K562 (cell line): ENCODE results near the gene INSR. TPM values are rescaled to one million over a fixed set of nuclear protein-coding genes. Genes with fewer than 3 reads are reported as not detected.
A peak's percentile ranks its signal among the peaks of the same experiment; 100 is the strongest.

Experiments used
- CBX2 ChIP-seq: fragments of 200-600 bp; sonication (generic); IDR thresholded peaks from one replicate; pipeline ENCODE4 v1.6.1; 2012; ENCODE audit warnings: mild to moderate bottlenecking, low read length, inconsistent platforms; ENCODE audit not compliant: insufficient read depth, poor library complexity, severe bottlenecking
- COPS2 ChIP-seq: fragments of 450-650 bp; conservative IDR thresholded peaks from 2 replicates; pipeline ENCODE4 v1.6.1; 2016; ENCODE audit warnings: mild to moderate bottlenecking, moderate library complexity
- DACH1 ChIP-seq: fragments of 450-650 bp; IDR thresholded peaks from 2 replicates; pipeline ENCODE4 v1.6.1; 2018; ENCODE audit not compliant: partially characterized antibody
- ETV6 ChIP-seq, 3 experiments: fragments of 150-350 bp in 1 of 3; sonication (generic) in 1 of 3; formaldehyde crosslinking in 1 of 3; IDR thresholded peaks; 2 replicates each; pipeline versions ENCODE4 v1.6.1 to v1.8.0; 2014 to 2022; ENCODE audit warnings: borderline replicate concordance in 2 of 3, low read depth in 2 of 3, antibody characterized with exemption in 1 of 3, low read length in 1 of 3, mild to moderate bottlenecking in 1 of 3, missing genetic modification reagents in 1 of 3
- HCFC1 ChIP-seq: IDR thresholded peaks from 2 replicates; pipeline ENCODE4 v1.6.1; 2012; ENCODE audit warnings: low read depth, low read length, improper control_type of control experiment
- IRF2 ChIP-seq: sonication (generic); formaldehyde crosslinking; IDR thresholded peaks from 2 replicates; pipeline ENCODE4 v1.8.1; 2022; ENCODE audit warnings: mild to moderate bottlenecking, missing genetic modification reagents
- MAFF ChIP-seq: IDR thresholded peaks from 2 replicates; pipeline ENCODE4 v1.6.1; 2012; ENCODE audit warnings: low read length, improper control_type of control experiment
- MTA1 ChIP-seq: fragments of 450-650 bp; IDR thresholded peaks from 2 replicates; pipeline ENCODE4 v1.6.1; 2017; ENCODE audit warnings: borderline replicate concordance
- MTA3 ChIP-seq: fragments of 450-650 bp; formaldehyde crosslinking; IDR thresholded peaks from 2 replicates; pipeline ENCODE4 v1.6.1; 2017; ENCODE audit warnings: mild to moderate bottlenecking, borderline replicate concordance
- MXI1 ChIP-seq: IDR thresholded peaks from 2 replicates; pipeline ENCODE4 v1.6.1; 2011; ENCODE audit warnings: low read depth, mild to moderate bottlenecking, improper control_type of control experiment, low read length
- PREB ChIP-seq: sonication (generic); formaldehyde crosslinking; IDR thresholded peaks from 2 replicates; pipeline ENCODE4 v1.8.1; 2023; ENCODE audit warnings: mild to moderate bottlenecking, missing genetic modification reagents
- PTRF ChIP-seq: fragments of 450-650 bp; IDR thresholded peaks from 2 replicates; pipeline ENCODE4 v1.6.1; 2016; ENCODE audit warnings: mild to moderate bottlenecking, missing genetic modification characterization, missing compliant biosample characterization
- PTTG1 ChIP-seq: fragments of 450-650 bp; IDR thresholded peaks from 2 replicates; pipeline ENCODE4 v1.6.1; 2016; ENCODE audit warnings: low read depth, mild to moderate bottlenecking, missing genetic modification characterization, missing compliant biosample characterization
- RBM22 ChIP-seq: fragments of 200-400 bp; formaldehyde crosslinking; IDR thresholded peaks from 2 replicates; pipeline ENCODE4 v1.6.1; 2018; ENCODE audit warnings: low read length, low read depth; ENCODE audit not compliant: poor library complexity, severe bottlenecking
- RBM39 ChIP-seq: fragments of 200-400 bp; formaldehyde crosslinking; optimal IDR thresholded peaks from 2 replicates; pipeline ENCODE3; 2018; ENCODE audit warnings: low read depth, low read length
- U2AF1 ChIP-seq: fragments of 200-400 bp; formaldehyde crosslinking; optimal IDR thresholded peaks from 2 replicates; pipeline ENCODE3; 2017; ENCODE audit warnings: mild to moderate bottlenecking, low read depth, low read length, moderate library complexity
- ZEB2 ChIP-seq: fragments of 450-650 bp; IDR thresholded peaks from 2 replicates; pipeline ENCODE4 v1.6.1; 2016
- ZFX ChIP-seq: sonication (generic); formaldehyde crosslinking; IDR thresholded peaks from 2 replicates; pipeline ENCODE4 v1.8.0; 2022; ENCODE audit warnings: mild to moderate bottlenecking, missing genetic modification reagents, moderate library complexity
- ZNF23 ChIP-seq: fragments of 250-450 bp; sonication (Bioruptor Pico); IDR thresholded peaks from 2 replicates; pipeline ENCODE4 v1.4.0; 2020; ENCODE audit warnings: mild to moderate bottlenecking
- ZNF316 ChIP-seq: fragments of 450-650 bp; IDR thresholded peaks from 2 replicates; pipeline ENCODE4 v1.6.1; 2016
- ZNF57 ChIP-seq: fragments of 450-650 bp; formaldehyde crosslinking; IDR thresholded peaks from 2 replicates; pipeline ENCODE4 v1.4.0; 2020; ENCODE audit warnings: mild to moderate bottlenecking, moderate library complexity
- ZNF583 ChIP-seq: fragments of 250-450 bp; sonication (Bioruptor Pico); IDR thresholded peaks from 2 replicates; pipeline ENCODE4 v1.4.0; 2020
- ZNF717 ChIP-seq: fragments of 250-450 bp; sonication (Bioruptor Pico); IDR thresholded peaks from 2 replicates; pipeline ENCODE4 v1.5.0; 2021
- ZNF75A ChIP-seq: fragments of 450-650 bp; formaldehyde crosslinking; IDR thresholded peaks from 2 replicates; pipeline ENCODE4 v1.4.0; 2020; ENCODE audit warnings: mild to moderate bottlenecking
- polyA plus RNA-seq, 8 experiments: library from polyadenylated mRNA; depleted of rRNA in 4 of 8; stranded (reverse) in 5 of 8; unstranded in 3 of 8; fragments of >200 nt; fragmentation: Nextera tagmentation in 2 of 8; fragmentation: Illumina TruSeq in 1 of 8; extraction: Ambion mirVana in 2 of 8; extraction: Trizol in 1 of 8; gene quantifications; 2 replicates each; pipeline versions ENCODE4 v1.2.1 to v1.2.3, GENCODE V29; 2011 to 2014; ENCODE audit warnings: inconsistent platforms in 1 of 8, missing spikeins in 1 of 8
- total RNA-seq, 7 experiments: library from RNA; depleted of rRNA in 6 of 7; stranded (reverse); fragments of >200 nt in 6 of 7; fragmentation: Illumina TruSeq in 2 of 7; extraction: Trizol in 2 of 7; gene quantifications; 2 replicates each; pipeline versions ENCODE4 v1.2.1 to v1.2.3, GENCODE V29; 2011 to 2021; ENCODE audit warnings: low replicate concordance in 1 of 7
- TF ChIP-seq, protein P1 (sequence below): sonication (generic); formaldehyde crosslinking; IDR thresholded peaks from 2 replicates; pipeline ENCODE4 v1.8.0; 2022; ENCODE audit warnings: missing genetic modification reagents, mild to moderate bottlenecking, borderline replicate concordance
- TF ChIP-seq, protein P2 (sequence below): fragments of 250-450 bp; sonication (Bioruptor Pico); IDR thresholded peaks from 2 replicates; pipeline ENCODE4 v1.5.0; 2020; ENCODE audit warnings: mild to moderate bottlenecking

Gene INSR
- total and polyA plus RNA-seq, 9 of the 15 experiments (the other 6 are each of a cell fraction or from before 2014, with no cell fraction given), result 0.04 to 0.88 (median 0.41) TPM

DNA sequence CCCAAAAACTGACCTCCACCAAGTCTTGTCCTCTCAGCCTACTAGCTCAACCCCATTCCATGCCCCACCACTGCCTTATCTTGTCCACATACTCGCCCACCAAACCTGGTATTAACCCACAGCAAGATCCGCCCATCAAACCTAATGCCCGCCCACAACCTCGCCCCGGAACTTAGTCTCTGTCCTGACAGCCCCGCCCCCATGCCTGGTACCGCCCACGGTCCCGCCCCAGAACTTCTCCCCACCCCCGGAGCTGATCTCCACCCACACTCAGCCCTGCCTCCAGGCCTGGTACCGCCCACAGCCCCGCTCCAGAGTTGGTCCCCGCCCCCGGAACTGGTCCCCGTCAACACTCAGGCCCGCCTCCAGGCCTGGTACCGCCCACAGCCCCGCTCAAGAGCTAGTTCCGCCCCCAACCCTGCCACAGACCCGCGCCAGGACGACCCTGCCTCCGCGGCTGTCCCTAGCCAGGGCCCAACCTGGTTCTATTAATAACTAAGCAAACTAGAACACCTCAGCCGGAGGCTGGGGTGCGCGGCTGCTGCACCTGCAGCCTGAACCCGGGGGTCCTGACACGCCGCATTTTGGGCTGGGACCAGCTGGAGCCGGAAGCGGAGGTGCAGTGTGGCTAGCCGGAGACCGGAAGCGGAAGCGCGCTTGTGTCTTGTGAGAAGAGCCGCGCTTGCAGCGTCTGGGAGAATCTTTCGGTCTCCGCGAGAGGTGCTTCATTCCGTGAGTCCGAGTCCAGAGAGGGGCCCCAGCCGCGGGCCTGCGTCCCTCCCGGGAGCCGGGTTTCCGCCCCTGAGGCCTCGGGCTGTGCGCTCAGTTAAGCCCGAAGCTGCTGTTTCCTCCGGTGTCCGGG lies 224.9 kb downstream of the INSR start, which contains the start of gene ZNF557 (continued):
- no peak for TF ChIP-seq COPS2
- TF ChIP-seq, protein P1, sequence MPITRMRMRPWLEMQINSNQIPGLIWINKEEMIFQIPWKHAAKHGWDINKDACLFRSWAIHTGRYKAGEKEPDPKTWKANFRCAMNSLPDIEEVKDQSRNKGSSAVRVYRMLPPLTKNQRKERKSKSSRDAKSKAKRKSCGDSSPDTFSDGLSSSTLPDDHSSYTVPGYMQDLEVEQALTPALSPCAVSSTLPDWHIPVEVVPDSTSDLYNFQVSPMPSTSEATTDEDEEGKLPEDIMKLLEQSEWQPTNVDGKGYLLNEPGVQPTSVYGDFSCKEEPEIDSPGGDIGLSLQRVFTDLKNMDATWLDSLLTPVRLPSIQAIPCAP (CRISPR knock-in tag), result no peak
- TF ChIP-seq ZNF57, result no peak
- TF ChIP-seq, protein P2, sequence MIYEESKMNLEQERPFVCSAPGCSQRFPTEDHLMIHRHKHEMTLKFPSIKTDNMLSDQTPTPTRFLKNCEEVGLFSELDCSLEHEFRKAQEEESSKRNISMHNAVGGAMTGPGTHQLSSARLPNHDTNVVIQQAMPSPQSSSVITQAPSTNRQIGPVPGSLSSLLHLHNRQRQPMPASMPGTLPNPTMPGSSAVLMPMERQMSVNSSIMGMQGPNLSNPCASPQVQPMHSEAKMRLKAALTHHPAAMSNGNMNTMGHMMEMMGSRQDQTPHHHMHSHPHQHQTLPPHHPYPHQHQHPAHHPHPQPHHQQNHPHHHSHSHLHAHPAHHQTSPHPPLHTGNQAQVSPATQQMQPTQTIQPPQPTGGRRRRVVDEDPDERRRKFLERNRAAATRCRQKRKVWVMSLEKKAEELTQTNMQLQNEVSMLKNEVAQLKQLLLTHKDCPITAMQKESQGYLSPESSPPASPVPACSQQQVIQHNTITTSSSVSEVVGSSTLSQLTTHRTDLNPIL (CRISPR knock-in tag), result no peak
- TF ChIP-seq PREB (CRISPR knock-in tag), result no peak
- peak; percentile 61 for TF ChIP-seq ZFX (CRISPR knock-in tag)
- TF ChIP-seq ZNF316, result no peak
- TF ChIP-seq PTRF (tag), result no peak
- no peak for TF ChIP-seq CBX2
- TF ChIP-seq ZNF75A (CRISPR knock-in tag), result no peak
- TF ChIP-seq ZNF23, result no peak
- TF ChIP-seq ZNF717 (CRISPR knock-in tag), result no peak
- no peak; a peak in 1 of 4 replicates for TF ChIP-seq ETV6 (IDR thresholded peaks at IDR 0.05; ENCODE audit: borderline replicate concordance in 1 of 2, low read depth in 2 of 2, low read length in 1 of 2)
- no peak for TF ChIP-seq ETV6 (CRISPR knock-in tag; IDR thresholded peaks at IDR 0.05; ENCODE audit: borderline replicate concordance)
- TF ChIP-seq ZNF583, result no peak
- peak; percentile 74 for TF ChIP-seq DACH1
- TF ChIP-seq U2AF1, result no peak
- TF ChIP-seq PTTG1, result no peak
- peak; percentile 58; the same call in 1 of the 2 replicates for TF ChIP-seq HCFC1
- TF ChIP-seq RBM39, result no peak
- TF ChIP-seq MTA1, result no peak
- TF ChIP-seq MTA3, result peak; percentile 73
- no peak for TF ChIP-seq MAFF
- TF ChIP-seq MXI1, result 0 out of 2 replicates have a peak, but pooled peaks have one; percentile 60
- no peak for TF ChIP-seq RBM22
- peak; percentile 36; the same call in 1 of the 2 replicates for TF ChIP-seq ZEB2
- TF ChIP-seq IRF2 (CRISPR knock-in tag), result no peak
